ENCODE data around the gene FAM110A. TPM values are rescaled to one million over a fixed set of nuclear protein-coding genes. Genes with fewer than 3 reads are reported as not detected.

FAM110A gene
- total and polyA plus RNA-seq, 2 of the 8 experiments (the other 6 are each of a cell fraction or from before 2014, with no cell fraction given), result 10.1 to 10.9 TPM

- Histone ChIP-seq H3K27ac (ENCODE audit: low read depth, low read length) (no peak overlapping the region), H4K20me1 (replicated peaks in 1 of 2; ENCODE audit: control insufficient read depth in 1 of 2, insufficient read depth in 2 of 2, low read length in 2 of 2) (no peaks in the 10 kb centered on the region), H2AK5ac (ENCODE audit: low read depth, low read length) (no peak overlapping the region), H2BK5ac (ENCODE audit: low read depth, low read length) (no peak overlapping the region), H3K4ac (replicated peaks; ENCODE audit: insufficient read length, low read depth, low read length) (no peak overlapping the region), H3K4me2 (ENCODE audit: insufficient read depth in 1 of 2, low read depth in 2 of 2, low read length in 2 of 2) (no peak overlapping the region), H3K79me2 (ENCODE audit: control insufficient read depth in 1 of 2, insufficient read depth in 2 of 2, low read length in 2 of 2) (no peaks in the 10 kb centered on the region), H2BK20ac (ENCODE audit: low read length) (no peak overlapping the region), H2BK12ac (ENCODE audit: low read depth, low read length) (no peak overlapping the region), H2BK120ac (replicated peaks; ENCODE audit: low read depth, low read length) (no peak overlapping the region), H3K14ac (ENCODE audit: insufficient read length) (no peak overlapping the region), H3K18ac (ENCODE audit: extremely low read depth, low read length) (no peak overlapping the region), H3K56ac (replicated peaks; ENCODE audit: insufficient read length, low read depth, low read length) (no peak overlapping the region), H4K5ac (ENCODE audit: insufficient read length, low read depth, low read length) (no peak overlapping the region), H2AFZ (ENCODE audit: low read length) (no peak overlapping the region), H3K4me3 (ENCODE audit: extremely low read depth in 1 of 4, insufficient read depth in 2 of 4, low read depth in 3 of 4, low read length in 4 of 4) (no peak overlapping the region), H3K36me3 (ENCODE audit: control insufficient read depth in 2 of 4, insufficient read depth in 4 of 4, low read length in 3 of 4) (no peaks in the 10 kb centered on the region), H4K8ac (ENCODE audit: extremely low read depth, insufficient read depth, low read length) (no peak overlapping the region), H2BK15ac (ENCODE audit: low read length) (no peak overlapping the region), H3K79me1 (ENCODE audit: low read depth, low read length) (no peaks in the 10 kb centered on the region), H3K27me3 (replicated peaks in 1 of 4; ENCODE audit: control insufficient read depth in 3 of 4, extremely low read depth in 1 of 4, insufficient read depth in 3 of 4, low read length in 3 of 4) (peaks cover 0 to 5% (median 3%) of the 10 kb centered on the region in 4 experiments; a peak in 6 of 7 replicates), H3K4me1 (replicated peaks in 1 of 4; ENCODE audit: control insufficient read depth in 3 of 4, insufficient read depth in 4 of 4, low read length in 3 of 4) (peaks cover 0 to 6% (median 0%) of the 10 kb centered on the region in 4 experiments; a peak in 3 of 7 replicates), H3K9me3 (ENCODE audit: insufficient read depth in 2 of 2, low read depth in 1 of 2, low read length in 1 of 2) (no peaks in the 10 kb centered on the region), H3K9ac (replicated peaks in 1 of 4; ENCODE audit: extremely low read depth in 1 of 4, low read depth in 3 of 4, low read length in 3 of 4) (no peak overlapping the region), H4K91ac (replicated peaks; ENCODE audit: insufficient read length, low read length) (no peak overlapping the region), H3K23ac (ENCODE audit: insufficient read length) (no peak overlapping the region), H3K23me2 (ENCODE audit: low read depth, low read length) (no peaks in the 10 kb centered on the region)
- no peak for FAIRE-seq
- WGBS, 2 experiments (ENCODE audit: extremely low coverage in 1 of 2, insufficient coverage in 1 of 2, insufficient read length in 1 of 2, insufficient replicate concordance in 2 of 2, low coverage in 1 of 2, low lambda C conversion rate in 2 of 2, missing lambda C conversion rate in 1 of 2), result 95% methylated on average over 2 of the region's 2 CpGs; no CpG with 5 or more reads in 1 of the 2 experiments
- ChIA-PET CTCF (ENCODE audit: partially characterized antibody) (interaction anchor here (0.8 to 14.5 kb wide), 11 partner anchors 10 to 84 kb away, joined by 3 to 191 read pairs (median 4); partner anchors contain the start of gene ANGPT4), POLR2A (ENCODE audit: partially characterized antibody) (no interaction called here)
- no peak for DNase-seq (ENCODE audit: low read depth in 1 of 2, low spot score in 2 of 2)
- TF ChIP-seq RAD21 (IDR thresholded peaks at IDR 0.05 in 1 of 2, conservative IDR thresholded peaks at IDR 0.05 in 1 of 2; ENCODE audit: low read depth in 2 of 2, low read length in 2 of 2) (no peak), TEAD4 (IDR thresholded peaks at IDR 0.05; ENCODE audit: low read depth, low read length) (no peak), KDM1A (IDR thresholded peaks at IDR 0.05; ENCODE audit: borderline replicate concordance, low read length) (no peak)
Observed at GRCh38 chr20:887137-887536, 53.6 kb downstream of the FAM110A start.
